H1 (cell line): ENCODE data around the gene CA9. TPM values are rescaled to one million over a fixed set of nuclear protein-coding genes. Genes with fewer than 3 reads are reported as not detected.

ENCODE experiments used
- CEBPB ChIP-seq: IDR thresholded peaks from 2 replicates; pipeline ENCODE4 v1.6.1; 2012; ENCODE audit warnings: low read depth, low read length
- CREB1 ChIP-seq: IDR thresholded peaks from 2 replicates; pipeline ENCODE4 v1.6.1; 2012; ENCODE audit warnings: inconsistent platforms
- EP300 ChIP-seq, 2 experiments: IDR thresholded peaks; 1 replicate in 1 of 2; 2 replicates in 1 of 2; pipeline ENCODE4 v1.6.1; 2011 to 2012; ENCODE audit warnings: low read depth in 2 of 2, low read length in 2 of 2, mild to moderate bottlenecking in 2 of 2, borderline replicate concordance in 1 of 2, inconsistent platforms in 1 of 2, moderate library complexity in 1 of 2
- GABPA ChIP-seq: IDR thresholded peaks from 2 replicates; pipeline ENCODE4 v1.6.1; 2011; ENCODE audit warnings: mild to moderate bottlenecking, low read length, moderate library complexity, borderline replicate concordance; ENCODE audit not compliant: insufficient read depth
- GTF2F1 ChIP-seq: IDR thresholded peaks from 2 replicates; pipeline ENCODE4 v1.6.1; 2012; ENCODE audit warnings: low read depth, low read length, improper control_type of control experiment, borderline replicate concordance
- POU5F1 ChIP-seq: IDR thresholded peaks from 2 replicates; pipeline ENCODE4 v1.6.1; 2011; ENCODE audit warnings: low read depth, mild to moderate bottlenecking, low read length, moderate library complexity
- SIX5 ChIP-seq: IDR thresholded peaks from 2 replicates; pipeline ENCODE4 v1.6.1; 2011; ENCODE audit warnings: mild to moderate bottlenecking, low read depth, low read length
- SP4 ChIP-seq: IDR thresholded peaks from 2 replicates; pipeline ENCODE4 v1.6.1; 2012; ENCODE audit warnings: low read length, inconsistent platforms
- TAF1 ChIP-seq: IDR thresholded peaks from 2 replicates; pipeline ENCODE4 v1.6.1; 2011; ENCODE audit warnings: mild to moderate bottlenecking, low read depth, low read length
- polyA plus RNA-seq, 7 experiments: library from polyadenylated mRNA; depleted of rRNA in 3 of 7; stranded (reverse) in 5 of 7; unstranded in 2 of 7; fragments of >200 nt in 5 of 7; fragments of 200-250 nt in 2 of 7; gene quantifications; 1 replicate in 5 of 7; 2 replicates in 1 of 7; 4 replicates in 1 of 7; pipeline versions ENCODE4 v1.2.1 to v1.2.3, GENCODE V29; 2011 to 2013; ENCODE audit warnings: missing spikeins in 2 of 7, mixed read lengths in 2 of 7
- total RNA-seq: library from RNA; stranded (reverse); fragmentation: NEBNext Ultra II Directional; extraction: Animal tissue kit (Norgen Biotek cat#: 25700); gene quantifications from 2 replicates; pipeline ENCODE4 v1.2.1, GENCODE V29; 2021
- TF ChIP-seq, protein P1 (sequence below): fragments of 300-600 bp; sonication (generic); IDR thresholded peaks from 2 replicates; pipeline ENCODE4 v1.7.1; 2012; ENCODE audit warnings: low read length, moderate library complexity, mild to moderate bottlenecking, inconsistent platforms; ENCODE audit not compliant: insufficient replicate concordance

Gene CA9
- total and polyA plus RNA-seq, 2 of the 8 experiments (the other 6 are each of a cell fraction or from before 2014, with no cell fraction given): 1.3 to 1.8 TPM

DNA sequence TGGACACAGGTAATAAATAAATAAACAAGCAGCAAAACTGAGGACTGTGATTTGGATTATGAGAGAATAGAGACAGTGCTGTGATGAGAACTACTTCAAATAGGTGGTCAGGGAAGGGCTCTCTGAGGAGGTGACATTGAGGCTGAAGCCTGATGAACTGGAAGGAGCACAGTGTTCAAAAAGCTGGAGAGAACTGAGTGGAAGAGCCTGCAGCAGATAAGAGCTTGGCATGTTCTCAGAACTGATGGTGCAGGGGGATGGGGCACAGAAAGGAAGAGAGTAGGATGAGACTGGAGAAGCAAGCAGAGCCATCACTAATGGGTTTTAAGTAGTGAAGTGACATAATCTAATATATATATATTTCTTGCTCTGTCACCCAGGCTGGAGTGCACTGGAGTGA is 27.2 kb downstream of the CA9 start (continued):
- TF ChIP-seq, protein P1, sequence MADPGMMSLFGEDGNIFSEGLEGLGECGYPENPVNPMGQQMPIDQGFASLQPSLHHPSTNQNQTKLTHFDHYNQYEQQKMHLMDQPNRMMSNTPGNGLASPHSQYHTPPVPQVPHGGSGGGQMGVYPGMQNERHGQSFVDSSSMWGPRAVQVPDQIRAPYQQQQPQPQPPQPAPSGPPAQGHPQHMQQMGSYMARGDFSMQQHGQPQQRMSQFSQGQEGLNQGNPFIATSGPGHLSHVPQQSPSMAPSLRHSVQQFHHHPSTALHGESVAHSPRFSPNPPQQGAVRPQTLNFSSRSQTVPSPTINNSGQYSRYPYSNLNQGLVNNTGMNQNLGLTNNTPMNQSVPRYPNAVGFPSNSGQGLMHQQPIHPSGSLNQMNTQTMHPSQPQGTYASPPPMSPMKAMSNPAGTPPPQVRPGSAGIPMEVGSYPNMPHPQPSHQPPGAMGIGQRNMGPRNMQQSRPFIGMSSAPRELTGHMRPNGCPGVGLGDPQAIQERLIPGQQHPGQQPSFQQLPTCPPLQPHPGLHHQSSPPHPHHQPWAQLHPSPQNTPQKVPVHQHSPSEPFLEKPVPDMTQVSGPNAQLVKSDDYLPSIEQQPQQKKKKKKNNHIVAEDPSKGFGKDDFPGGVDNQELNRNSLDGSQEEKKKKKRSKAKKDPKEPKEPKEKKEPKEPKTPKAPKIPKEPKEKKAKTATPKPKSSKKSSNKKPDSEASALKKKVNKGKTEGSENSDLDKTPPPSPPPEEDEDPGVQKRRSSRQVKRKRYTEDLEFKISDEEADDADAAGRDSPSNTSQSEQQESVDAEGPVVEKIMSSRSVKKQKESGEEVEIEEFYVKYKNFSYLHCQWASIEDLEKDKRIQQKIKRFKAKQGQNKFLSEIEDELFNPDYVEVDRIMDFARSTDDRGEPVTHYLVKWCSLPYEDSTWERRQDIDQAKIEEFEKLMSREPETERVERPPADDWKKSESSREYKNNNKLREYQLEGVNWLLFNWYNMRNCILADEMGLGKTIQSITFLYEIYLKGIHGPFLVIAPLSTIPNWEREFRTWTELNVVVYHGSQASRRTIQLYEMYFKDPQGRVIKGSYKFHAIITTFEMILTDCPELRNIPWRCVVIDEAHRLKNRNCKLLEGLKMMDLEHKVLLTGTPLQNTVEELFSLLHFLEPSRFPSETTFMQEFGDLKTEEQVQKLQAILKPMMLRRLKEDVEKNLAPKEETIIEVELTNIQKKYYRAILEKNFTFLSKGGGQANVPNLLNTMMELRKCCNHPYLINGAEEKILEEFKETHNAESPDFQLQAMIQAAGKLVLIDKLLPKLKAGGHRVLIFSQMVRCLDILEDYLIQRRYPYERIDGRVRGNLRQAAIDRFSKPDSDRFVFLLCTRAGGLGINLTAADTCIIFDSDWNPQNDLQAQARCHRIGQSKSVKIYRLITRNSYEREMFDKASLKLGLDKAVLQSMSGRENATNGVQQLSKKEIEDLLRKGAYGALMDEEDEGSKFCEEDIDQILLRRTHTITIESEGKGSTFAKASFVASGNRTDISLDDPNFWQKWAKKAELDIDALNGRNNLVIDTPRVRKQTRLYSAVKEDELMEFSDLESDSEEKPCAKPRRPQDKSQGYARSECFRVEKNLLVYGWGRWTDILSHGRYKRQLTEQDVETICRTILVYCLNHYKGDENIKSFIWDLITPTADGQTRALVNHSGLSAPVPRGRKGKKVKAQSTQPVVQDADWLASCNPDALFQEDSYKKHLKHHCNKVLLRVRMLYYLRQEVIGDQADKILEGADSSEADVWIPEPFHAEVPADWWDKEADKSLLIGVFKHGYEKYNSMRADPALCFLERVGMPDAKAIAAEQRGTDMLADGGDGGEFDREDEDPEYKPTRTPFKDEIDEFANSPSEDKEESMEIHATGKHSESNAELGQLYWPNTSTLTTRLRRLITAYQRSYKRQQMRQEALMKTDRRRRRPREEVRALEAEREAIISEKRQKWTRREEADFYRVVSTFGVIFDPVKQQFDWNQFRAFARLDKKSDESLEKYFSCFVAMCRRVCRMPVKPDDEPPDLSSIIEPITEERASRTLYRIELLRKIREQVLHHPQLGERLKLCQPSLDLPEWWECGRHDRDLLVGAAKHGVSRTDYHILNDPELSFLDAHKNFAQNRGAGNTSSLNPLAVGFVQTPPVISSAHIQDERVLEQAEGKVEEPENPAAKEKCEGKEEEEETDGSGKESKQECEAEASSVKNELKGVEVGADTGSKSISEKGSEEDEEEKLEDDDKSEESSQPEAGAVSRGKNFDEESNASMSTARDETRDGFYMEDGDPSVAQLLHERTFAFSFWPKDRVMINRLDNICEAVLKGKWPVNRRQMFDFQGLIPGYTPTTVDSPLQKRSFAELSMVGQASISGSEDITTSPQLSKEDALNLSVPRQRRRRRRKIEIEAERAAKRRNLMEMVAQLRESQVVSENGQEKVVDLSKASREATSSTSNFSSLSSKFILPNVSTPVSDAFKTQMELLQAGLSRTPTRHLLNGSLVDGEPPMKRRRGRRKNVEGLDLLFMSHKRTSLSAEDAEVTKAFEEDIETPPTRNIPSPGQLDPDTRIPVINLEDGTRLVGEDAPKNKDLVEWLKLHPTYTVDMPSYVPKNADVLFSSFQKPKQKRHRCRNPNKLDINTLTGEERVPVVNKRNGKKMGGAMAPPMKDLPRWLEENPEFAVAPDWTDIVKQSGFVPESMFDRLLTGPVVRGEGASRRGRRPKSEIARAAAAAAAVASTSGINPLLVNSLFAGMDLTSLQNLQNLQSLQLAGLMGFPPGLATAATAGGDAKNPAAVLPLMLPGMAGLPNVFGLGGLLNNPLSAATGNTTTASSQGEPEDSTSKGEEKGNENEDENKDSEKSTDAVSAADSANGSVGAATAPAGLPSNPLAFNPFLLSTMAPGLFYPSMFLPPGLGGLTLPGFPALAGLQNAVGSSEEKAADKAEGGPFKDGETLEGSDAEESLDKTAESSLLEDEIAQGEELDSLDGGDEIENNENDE: no peak
- TF ChIP-seq POU5F1: no peak
- TF ChIP-seq GTF2F1: no peak
- TF ChIP-seq GABPA: no peak
- TF ChIP-seq SP4: no peak
- no peak for TF ChIP-seq CREB1
- no peak for TF ChIP-seq EP300 (IDR thresholded peaks at IDR 0.05; ENCODE audit: borderline replicate concordance in 1 of 2, low read depth in 2 of 2, low read length in 2 of 2)
- no peak for TF ChIP-seq SIX5
- no peak for TF ChIP-seq CEBPB
- no peak for TF ChIP-seq TAF1
